K562 (cell line): ENCODE data around the gene ACACB. TPM values are rescaled to one million over a fixed set of nuclear protein-coding genes. Genes with fewer than 3 reads are reported as not detected.
A peak's percentile ranks its signal among the peaks of the same experiment; 100 is the strongest.

Experiments used
- HNRNPH1 ChIP-seq: fragments of 200-400 bp; formaldehyde crosslinking; optimal IDR thresholded peaks from 2 replicates; pipeline ENCODE3; 2017; ENCODE audit warnings: low read depth, mild to moderate bottlenecking, low read length, moderate library complexity
- IRF2 ChIP-seq: sonication (generic); formaldehyde crosslinking; IDR thresholded peaks from 2 replicates; pipeline ENCODE4 v1.8.1; 2022; ENCODE audit warnings: mild to moderate bottlenecking, missing genetic modification reagents
- polyA plus RNA-seq, 8 experiments: library from polyadenylated mRNA; depleted of rRNA in 4 of 8; stranded (reverse) in 5 of 8; unstranded in 3 of 8; fragments of >200 nt; fragmentation: Nextera tagmentation in 2 of 8; fragmentation: Illumina TruSeq in 1 of 8; extraction: Ambion mirVana in 2 of 8; extraction: Trizol in 1 of 8; gene quantifications; 2 replicates each; pipeline versions ENCODE4 v1.2.1 to v1.2.3, GENCODE V29; 2011 to 2014; ENCODE audit warnings: inconsistent platforms in 1 of 8, missing spikeins in 1 of 8
- total RNA-seq, 7 experiments: library from RNA; depleted of rRNA in 6 of 7; stranded (reverse); fragments of >200 nt in 6 of 7; fragmentation: Illumina TruSeq in 2 of 7; extraction: Trizol in 2 of 7; gene quantifications; 2 replicates each; pipeline versions ENCODE4 v1.2.1 to v1.2.3, GENCODE V29; 2011 to 2021; ENCODE audit warnings: low replicate concordance in 1 of 7
- TF ChIP-seq, protein P1 (sequence below): IDR thresholded peaks from 2 replicates; pipeline ENCODE4 v1.6.1; 2012; ENCODE audit warnings: low read depth, low read length, improper control_type of control experiment, borderline replicate concordance
- TF ChIP-seq, protein P2 (sequence below): fragments of 200-600 bp; sonication (generic); IDR thresholded peaks from one replicate; pipeline ENCODE4 v1.6.1; 2012; ENCODE audit warnings: mild to moderate bottlenecking, low read depth, low read length, inconsistent platforms
- TF ChIP-seq, protein P3 (sequence below): fragments of 250-450 bp; sonication (Bioruptor Pico); IDR thresholded peaks from 2 replicates; pipeline ENCODE4 v1.5.0; 2020; ENCODE audit warnings: mild to moderate bottlenecking, borderline replicate concordance
- TF ChIP-seq, protein P4 (sequence below): fragments of 450-650 bp; IDR thresholded peaks from 2 replicates; pipeline ENCODE4 v1.6.1; 2016; ENCODE audit warnings: missing biosample characterization, missing genetic modification characterization
- TF ChIP-seq, protein P5 (sequence below): fragments of 450-650 bp; IDR thresholded peaks from 2 replicates; pipeline ENCODE4 v1.6.1; 2017; ENCODE audit warnings: antibody characterized with exemption

The ACACB gene
- total and polyA plus RNA-seq, 9 of the 15 experiments (the other 6 are each of a cell fraction or from before 2014, with no cell fraction given) = 0.10 to 2.5 (median 0.83) TPM

DNA sequence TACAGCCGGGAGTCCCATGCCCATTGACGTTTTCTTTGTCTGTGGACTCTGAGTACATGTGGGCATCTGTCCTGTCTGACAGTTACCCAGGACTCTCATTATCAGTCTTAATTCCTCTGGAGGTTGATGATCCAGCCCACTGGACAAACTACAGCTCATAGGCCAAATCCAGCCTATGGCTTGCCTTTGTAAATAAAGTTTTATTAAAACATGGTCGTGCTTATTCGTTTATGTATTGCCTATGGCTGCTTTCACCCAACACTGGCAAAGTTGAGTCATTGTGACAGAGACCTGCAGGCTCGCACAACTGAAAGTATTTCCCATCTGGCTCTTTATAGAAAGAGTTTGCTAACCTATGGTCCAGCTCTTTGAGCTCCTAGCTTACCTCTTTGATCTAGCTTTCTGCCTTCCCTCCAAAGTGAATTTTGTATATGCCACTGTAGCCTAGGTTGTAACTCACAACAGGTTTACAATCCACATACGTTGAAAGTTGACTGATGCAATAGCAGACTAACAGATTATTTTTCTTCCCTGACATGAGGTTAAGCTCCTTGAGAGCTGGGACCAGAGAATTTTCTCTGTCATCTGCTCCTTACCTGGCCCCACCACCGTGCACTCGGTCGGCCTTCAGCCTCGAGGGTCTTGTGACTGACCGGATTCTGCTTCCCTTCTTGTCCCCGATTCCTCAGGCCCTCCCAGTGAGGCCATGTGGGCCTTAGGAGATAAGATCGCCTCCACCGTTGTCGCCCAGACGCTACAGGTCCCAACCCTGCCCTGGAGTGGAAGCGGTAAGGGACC, 57.3 kb downstream of the ACACB start (continued):
- TF ChIP-seq, protein P1, sequence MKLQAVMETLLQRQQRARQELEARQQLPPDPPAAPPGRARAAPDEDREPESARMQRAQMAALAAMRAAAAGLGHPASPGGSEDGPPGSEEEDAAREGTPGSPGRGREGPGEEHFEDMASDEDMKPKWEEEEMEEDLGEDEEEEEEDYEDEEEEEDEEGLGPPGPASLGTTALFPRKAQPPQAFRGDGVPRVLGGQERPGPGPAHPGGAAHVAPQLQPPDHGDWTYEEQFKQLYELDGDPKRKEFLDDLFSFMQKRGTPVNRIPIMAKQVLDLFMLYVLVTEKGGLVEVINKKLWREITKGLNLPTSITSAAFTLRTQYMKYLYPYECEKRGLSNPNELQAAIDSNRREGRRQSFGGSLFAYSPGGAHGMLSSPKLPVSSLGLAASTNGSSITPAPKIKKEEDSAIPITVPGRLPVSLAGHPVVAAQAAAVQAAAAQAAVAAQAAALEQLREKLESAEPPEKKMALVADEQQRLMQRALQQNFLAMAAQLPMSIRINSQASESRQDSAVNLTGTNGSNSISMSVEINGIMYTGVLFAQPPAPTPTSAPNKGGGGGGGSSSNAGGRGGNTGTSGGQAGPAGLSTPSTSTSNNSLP = no peak
- no peak for TF ChIP-seq IRF2
- TF ChIP-seq, protein P2, sequence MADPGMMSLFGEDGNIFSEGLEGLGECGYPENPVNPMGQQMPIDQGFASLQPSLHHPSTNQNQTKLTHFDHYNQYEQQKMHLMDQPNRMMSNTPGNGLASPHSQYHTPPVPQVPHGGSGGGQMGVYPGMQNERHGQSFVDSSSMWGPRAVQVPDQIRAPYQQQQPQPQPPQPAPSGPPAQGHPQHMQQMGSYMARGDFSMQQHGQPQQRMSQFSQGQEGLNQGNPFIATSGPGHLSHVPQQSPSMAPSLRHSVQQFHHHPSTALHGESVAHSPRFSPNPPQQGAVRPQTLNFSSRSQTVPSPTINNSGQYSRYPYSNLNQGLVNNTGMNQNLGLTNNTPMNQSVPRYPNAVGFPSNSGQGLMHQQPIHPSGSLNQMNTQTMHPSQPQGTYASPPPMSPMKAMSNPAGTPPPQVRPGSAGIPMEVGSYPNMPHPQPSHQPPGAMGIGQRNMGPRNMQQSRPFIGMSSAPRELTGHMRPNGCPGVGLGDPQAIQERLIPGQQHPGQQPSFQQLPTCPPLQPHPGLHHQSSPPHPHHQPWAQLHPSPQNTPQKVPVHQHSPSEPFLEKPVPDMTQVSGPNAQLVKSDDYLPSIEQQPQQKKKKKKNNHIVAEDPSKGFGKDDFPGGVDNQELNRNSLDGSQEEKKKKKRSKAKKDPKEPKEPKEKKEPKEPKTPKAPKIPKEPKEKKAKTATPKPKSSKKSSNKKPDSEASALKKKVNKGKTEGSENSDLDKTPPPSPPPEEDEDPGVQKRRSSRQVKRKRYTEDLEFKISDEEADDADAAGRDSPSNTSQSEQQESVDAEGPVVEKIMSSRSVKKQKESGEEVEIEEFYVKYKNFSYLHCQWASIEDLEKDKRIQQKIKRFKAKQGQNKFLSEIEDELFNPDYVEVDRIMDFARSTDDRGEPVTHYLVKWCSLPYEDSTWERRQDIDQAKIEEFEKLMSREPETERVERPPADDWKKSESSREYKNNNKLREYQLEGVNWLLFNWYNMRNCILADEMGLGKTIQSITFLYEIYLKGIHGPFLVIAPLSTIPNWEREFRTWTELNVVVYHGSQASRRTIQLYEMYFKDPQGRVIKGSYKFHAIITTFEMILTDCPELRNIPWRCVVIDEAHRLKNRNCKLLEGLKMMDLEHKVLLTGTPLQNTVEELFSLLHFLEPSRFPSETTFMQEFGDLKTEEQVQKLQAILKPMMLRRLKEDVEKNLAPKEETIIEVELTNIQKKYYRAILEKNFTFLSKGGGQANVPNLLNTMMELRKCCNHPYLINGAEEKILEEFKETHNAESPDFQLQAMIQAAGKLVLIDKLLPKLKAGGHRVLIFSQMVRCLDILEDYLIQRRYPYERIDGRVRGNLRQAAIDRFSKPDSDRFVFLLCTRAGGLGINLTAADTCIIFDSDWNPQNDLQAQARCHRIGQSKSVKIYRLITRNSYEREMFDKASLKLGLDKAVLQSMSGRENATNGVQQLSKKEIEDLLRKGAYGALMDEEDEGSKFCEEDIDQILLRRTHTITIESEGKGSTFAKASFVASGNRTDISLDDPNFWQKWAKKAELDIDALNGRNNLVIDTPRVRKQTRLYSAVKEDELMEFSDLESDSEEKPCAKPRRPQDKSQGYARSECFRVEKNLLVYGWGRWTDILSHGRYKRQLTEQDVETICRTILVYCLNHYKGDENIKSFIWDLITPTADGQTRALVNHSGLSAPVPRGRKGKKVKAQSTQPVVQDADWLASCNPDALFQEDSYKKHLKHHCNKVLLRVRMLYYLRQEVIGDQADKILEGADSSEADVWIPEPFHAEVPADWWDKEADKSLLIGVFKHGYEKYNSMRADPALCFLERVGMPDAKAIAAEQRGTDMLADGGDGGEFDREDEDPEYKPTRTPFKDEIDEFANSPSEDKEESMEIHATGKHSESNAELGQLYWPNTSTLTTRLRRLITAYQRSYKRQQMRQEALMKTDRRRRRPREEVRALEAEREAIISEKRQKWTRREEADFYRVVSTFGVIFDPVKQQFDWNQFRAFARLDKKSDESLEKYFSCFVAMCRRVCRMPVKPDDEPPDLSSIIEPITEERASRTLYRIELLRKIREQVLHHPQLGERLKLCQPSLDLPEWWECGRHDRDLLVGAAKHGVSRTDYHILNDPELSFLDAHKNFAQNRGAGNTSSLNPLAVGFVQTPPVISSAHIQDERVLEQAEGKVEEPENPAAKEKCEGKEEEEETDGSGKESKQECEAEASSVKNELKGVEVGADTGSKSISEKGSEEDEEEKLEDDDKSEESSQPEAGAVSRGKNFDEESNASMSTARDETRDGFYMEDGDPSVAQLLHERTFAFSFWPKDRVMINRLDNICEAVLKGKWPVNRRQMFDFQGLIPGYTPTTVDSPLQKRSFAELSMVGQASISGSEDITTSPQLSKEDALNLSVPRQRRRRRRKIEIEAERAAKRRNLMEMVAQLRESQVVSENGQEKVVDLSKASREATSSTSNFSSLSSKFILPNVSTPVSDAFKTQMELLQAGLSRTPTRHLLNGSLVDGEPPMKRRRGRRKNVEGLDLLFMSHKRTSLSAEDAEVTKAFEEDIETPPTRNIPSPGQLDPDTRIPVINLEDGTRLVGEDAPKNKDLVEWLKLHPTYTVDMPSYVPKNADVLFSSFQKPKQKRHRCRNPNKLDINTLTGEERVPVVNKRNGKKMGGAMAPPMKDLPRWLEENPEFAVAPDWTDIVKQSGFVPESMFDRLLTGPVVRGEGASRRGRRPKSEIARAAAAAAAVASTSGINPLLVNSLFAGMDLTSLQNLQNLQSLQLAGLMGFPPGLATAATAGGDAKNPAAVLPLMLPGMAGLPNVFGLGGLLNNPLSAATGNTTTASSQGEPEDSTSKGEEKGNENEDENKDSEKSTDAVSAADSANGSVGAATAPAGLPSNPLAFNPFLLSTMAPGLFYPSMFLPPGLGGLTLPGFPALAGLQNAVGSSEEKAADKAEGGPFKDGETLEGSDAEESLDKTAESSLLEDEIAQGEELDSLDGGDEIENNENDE = no peak
- TF ChIP-seq, protein P3, sequence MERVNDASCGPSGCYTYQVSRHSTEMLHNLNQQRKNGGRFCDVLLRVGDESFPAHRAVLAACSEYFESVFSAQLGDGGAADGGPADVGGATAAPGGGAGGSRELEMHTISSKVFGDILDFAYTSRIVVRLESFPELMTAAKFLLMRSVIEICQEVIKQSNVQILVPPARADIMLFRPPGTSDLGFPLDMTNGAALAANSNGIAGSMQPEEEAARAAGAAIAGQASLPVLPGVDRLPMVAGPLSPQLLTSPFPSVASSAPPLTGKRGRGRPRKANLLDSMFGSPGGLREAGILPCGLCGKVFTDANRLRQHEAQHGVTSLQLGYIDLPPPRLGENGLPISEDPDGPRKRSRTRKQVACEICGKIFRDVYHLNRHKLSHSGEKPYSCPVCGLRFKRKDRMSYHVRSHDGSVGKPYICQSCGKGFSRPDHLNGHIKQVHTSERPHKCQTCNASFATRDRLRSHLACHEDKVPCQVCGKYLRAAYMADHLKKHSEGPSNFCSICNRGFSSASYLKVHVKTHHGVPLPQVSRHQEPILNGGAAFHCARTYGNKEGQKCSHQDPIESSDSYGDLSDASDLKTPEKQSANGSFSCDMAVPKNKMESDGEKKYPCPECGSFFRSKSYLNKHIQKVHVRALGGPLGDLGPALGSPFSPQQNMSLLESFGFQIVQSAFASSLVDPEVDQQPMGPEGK (CRISPR knock-in tag) = no peak
- no peak for TF ChIP-seq HNRNPH1
- TF ChIP-seq, protein P4, sequence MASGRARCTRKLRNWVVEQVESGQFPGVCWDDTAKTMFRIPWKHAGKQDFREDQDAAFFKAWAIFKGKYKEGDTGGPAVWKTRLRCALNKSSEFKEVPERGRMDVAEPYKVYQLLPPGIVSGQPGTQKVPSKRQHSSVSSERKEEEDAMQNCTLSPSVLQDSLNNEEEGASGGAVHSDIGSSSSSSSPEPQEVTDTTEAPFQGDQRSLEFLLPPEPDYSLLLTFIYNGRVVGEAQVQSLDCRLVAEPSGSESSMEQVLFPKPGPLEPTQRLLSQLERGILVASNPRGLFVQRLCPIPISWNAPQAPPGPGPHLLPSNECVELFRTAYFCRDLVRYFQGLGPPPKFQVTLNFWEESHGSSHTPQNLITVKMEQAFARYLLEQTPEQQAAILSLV (tag) = peak; percentile 71
- TF ChIP-seq, protein P5, sequence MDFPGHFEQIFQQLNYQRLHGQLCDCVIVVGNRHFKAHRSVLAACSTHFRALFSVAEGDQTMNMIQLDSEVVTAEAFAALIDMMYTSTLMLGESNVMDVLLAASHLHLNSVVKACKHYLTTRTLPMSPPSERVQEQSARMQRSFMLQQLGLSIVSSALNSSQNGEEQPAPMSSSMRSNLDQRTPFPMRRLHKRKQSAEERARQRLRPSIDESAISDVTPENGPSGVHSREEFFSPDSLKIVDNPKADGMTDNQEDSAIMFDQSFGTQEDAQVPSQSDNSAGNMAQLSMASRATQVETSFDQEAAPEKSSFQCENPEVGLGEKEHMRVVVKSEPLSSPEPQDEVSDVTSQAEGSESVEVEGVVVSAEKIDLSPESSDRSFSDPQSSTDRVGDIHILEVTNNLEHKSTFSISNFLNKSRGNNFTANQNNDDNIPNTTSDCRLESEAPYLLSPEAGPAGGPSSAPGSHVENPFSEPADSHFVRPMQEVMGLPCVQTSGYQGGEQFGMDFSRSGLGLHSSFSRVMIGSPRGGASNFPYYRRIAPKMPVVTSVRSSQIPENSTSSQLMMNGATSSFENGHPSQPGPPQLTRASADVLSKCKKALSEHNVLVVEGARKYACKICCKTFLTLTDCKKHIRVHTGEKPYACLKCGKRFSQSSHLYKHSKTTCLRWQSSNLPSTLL = no peak
